Mesendoderm (in vitro differentiated cells): Measurements from ENCODE around the gene TMEM182.

Experiments
- DNase-seq: peaks from one replicate; pipeline ENCODE4 v3.0.0; 2013
- H2AK5ac ChIP-seq: 2 replicates; pipeline ENCODE4 v1.6.1; 2013; ENCODE audit warnings: low read length, inconsistent platforms
- H2BK120ac ChIP-seq: 2 replicates; pipeline ENCODE4 v1.6.1; 2013; ENCODE audit warnings: low read depth, mild to moderate bottlenecking, low read length, moderate library complexity, mixed read lengths
- H2BK15ac ChIP-seq: replicated peaks from 2 replicates; pipeline ENCODE4 v1.6.1; 2013; ENCODE audit warnings: low read depth, mild to moderate bottlenecking, moderate library complexity
- H2BK5ac ChIP-seq: 2 replicates; pipeline ENCODE4 v1.6.1; 2013; ENCODE audit warnings: low read length, inconsistent platforms
- H3K18ac ChIP-seq: 2 replicates; pipeline ENCODE4 v1.6.1; 2013; ENCODE audit warnings: mild to moderate bottlenecking, low read length, mixed read lengths
- H3K23ac ChIP-seq: one replicate; pipeline ENCODE4 v1.6.1; 2013; ENCODE audit warnings: low read length
- H3K27ac ChIP-seq: 2 replicates; pipeline ENCODE4 v1.5.1; 2013; ENCODE audit warnings: low read depth, mild to moderate bottlenecking, inconsistent platforms, low read length, moderate library complexity
- H3K27me3 ChIP-seq: 2 replicates; pipeline ENCODE4 v1.6.1; 2013; ENCODE audit warnings: low read length, control low read depth, mild to moderate bottlenecking, inconsistent platforms; ENCODE audit not compliant: insufficient read depth, poor library complexity
- H3K36me3 ChIP-seq: 2 replicates; pipeline ENCODE4 v1.6.1; 2013; ENCODE audit warnings: low read length, inconsistent platforms; ENCODE audit not compliant: control insufficient read depth, insufficient read depth
- H3K4ac ChIP-seq: one replicate; pipeline ENCODE4 v1.6.1; 2013; ENCODE audit warnings: low read depth, mild to moderate bottlenecking, low read length, moderate library complexity
- H3K4me1 ChIP-seq: 2 replicates; pipeline ENCODE4 v1.6.1; 2013; ENCODE audit warnings: low read depth, low read length, inconsistent platforms; ENCODE audit not compliant: control insufficient read depth
- H3K4me2 ChIP-seq: 2 replicates; pipeline ENCODE4 v1.6.1; 2013; ENCODE audit warnings: low read length
- H3K4me3 ChIP-seq: 2 replicates; pipeline ENCODE4 v1.5.1; 2013; ENCODE audit warnings: mild to moderate bottlenecking, low read length
- H3K56ac ChIP-seq: one replicate; pipeline ENCODE4 v1.6.1; 2013; ENCODE audit warnings: low read length
- H3K79me1 ChIP-seq: 2 replicates; pipeline ENCODE4 v1.6.1; 2013; ENCODE audit warnings: low read length, inconsistent platforms
- H3K79me2 ChIP-seq: 2 replicates; pipeline ENCODE4 v1.6.1; 2013; ENCODE audit warnings: mild to moderate bottlenecking, low read length; ENCODE audit not compliant: control insufficient read depth, insufficient read depth
- H3K9ac ChIP-seq: 2 replicates; pipeline ENCODE4 v1.6.1; 2013; ENCODE audit warnings: low read length, inconsistent platforms
- H4K5ac ChIP-seq: one replicate; pipeline ENCODE4 v1.6.1; 2013; ENCODE audit warnings: low read length
- H4K8ac ChIP-seq: one replicate; pipeline ENCODE4 v1.6.1; 2013; ENCODE audit warnings: low read depth, mild to moderate bottlenecking, control low read depth, low read length, moderate library complexity
- WGBS: extraction: QIAGEN DNeasy Blood & Tissue Kit; methylation state at CpG from one replicate; pipeline ENCODE4 v1.1.7; 2013; ENCODE audit warnings: low lambda C conversion rate, missing lambda C conversion rate; ENCODE audit not compliant: insufficient coverage; ENCODE audit errors: extremely low coverage; 5-methylcytosine and 5-hydroxymethylcytosine counted together

TMEM182 gene

DNA sequence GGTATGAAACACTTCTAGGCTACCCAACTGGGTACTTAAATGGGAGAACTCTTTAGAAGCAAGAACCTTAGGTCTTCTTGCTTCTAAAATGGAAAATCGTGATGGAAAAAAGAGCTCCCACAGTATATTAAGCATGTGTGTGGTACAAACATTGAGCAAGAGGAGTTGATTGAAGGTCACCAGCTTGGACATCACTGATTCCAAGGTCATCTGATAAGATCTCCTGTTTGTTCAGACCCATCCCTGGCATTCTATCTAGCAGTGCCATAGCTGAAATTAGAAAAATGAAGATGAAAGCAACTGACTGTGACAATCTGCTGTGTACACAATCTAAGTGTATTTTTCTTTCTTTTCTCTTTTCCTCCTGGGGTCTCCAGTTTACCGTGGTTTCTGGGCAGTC, 35.7 kb downstream of the TMEM182 start:
- no CpG with 5 or more reads among the region's 2 CpGs for WGBS
- Histone ChIP-seq H3K4me1 (no peaks in the 10 kb centered on the region), H4K5ac (no peak overlapping the region), H2BK15ac (no peak overlapping the region), H3K18ac (no peak overlapping the region), H3K79me1 (no peaks in the 10 kb centered on the region), H3K23ac (no peak overlapping the region), H2AK5ac (no peak overlapping the region), H3K56ac (no peak overlapping the region), H3K27ac (no peak overlapping the region), H4K8ac (no peak overlapping the region), H3K27me3 (no peaks in the 10 kb centered on the region), H2BK120ac (no peak overlapping the region), H3K79me2 (no peaks in the 10 kb centered on the region), H3K4me3 (no peak overlapping the region), H3K4ac (no peak overlapping the region), H3K36me3 (peaks cover 2% of the 10 kb centered on the region), H2BK5ac (no peak overlapping the region), H3K9ac (no peak overlapping the region), H3K4me2 (no peak overlapping the region)
- DNase-seq = no peak

DNA sequence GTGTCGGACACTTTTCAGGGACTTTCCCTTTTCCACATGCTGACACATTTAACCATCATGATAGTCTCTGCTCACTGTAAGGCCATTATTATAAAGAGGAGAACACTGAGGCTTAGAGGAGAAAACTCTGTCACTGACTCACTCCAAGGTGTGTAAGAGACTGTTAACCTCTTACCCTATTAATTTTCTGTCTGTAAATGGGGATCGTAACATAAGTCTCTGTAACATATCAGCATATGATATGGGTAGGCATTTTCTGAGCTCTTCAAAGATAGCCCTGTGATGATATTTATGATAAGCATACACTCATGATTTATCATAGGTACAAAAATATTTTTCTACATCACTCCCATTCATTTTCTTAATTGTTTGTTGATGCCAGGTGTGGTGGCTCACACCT, 36.4 kb downstream of the TMEM182 start:
- no peak overlapping the region for H2AK5ac ChIP-seq

DNA sequence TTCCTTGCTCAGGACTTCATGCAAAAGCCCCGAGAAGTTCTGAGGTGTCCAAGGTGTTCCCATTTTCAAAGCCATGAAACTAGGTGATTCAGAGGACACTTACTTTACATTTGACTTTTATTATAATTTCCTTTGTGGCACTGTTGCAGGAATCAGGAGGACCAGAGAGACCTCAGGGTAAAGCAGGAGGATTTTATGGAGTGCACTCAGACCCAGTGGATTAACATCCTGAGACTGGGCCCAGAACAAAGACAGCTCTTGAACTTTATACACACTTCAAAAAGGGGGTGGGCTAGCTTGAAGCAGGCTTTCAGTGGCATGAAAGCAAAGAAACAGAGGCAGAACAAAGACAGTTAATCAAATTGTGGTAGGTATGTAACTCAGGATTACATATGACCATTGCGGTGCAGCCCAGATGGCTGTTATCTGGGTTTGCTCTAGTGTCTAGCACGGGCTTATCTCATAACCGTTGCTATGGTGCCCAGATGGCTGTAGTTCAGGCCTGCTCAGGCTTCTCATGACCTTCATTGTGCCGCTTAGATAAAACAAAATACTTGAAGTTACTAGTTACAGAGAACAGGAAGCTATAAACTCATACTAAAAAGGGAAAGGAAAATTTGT, 39.4 kb downstream of the TMEM182 start:
- Histone ChIP-seq H3K9ac (no peak overlapping the region), H3K79me2 (no peaks in the 10 kb centered on the region), H2BK15ac (no peak overlapping the region), H3K4me1 (no peaks in the 10 kb centered on the region), H3K18ac (no peak overlapping the region), H3K4me2 (no peak overlapping the region), H3K27me3 (no peaks in the 10 kb centered on the region), H3K36me3 (peaks cover 2% of the 10 kb centered on the region), H2AK5ac (no peak overlapping the region), H2BK5ac (no peak overlapping the region), H3K79me1 (no peaks in the 10 kb centered on the region), H3K23ac (no peak overlapping the region), H3K4ac (no peak overlapping the region), H3K56ac (no peak overlapping the region), H3K27ac (no peak overlapping the region), H4K8ac (no peak overlapping the region), H2BK120ac (no peak overlapping the region), H3K4me3 (no peak overlapping the region), H4K5ac (no peak overlapping the region)
- peak; percentile 57 for DNase-seq
- WGBS = no CpG with 5 or more reads among the region's 5 CpGs

More for the DNA sequence above, 36.4 kb downstream of the TMEM182 start:
- H3K27ac ChIP-seq = no peak overlapping the region
- no peak overlapping the region for H3K56ac ChIP-seq
- H3K9ac ChIP-seq = no peak overlapping the region
- no peak overlapping the region for H2BK120ac ChIP-seq
- no peak for DNase-seq
- no peak overlapping the region for H3K4me3 ChIP-seq
- no peak overlapping the region for H3K23ac ChIP-seq
- no peak overlapping the region for H4K8ac ChIP-seq
- no peak overlapping the region for H3K4me2 ChIP-seq
- no peak overlapping the region for H4K5ac ChIP-seq
- peaks cover 2% of the 10 kb centered on the region for H3K36me3 ChIP-seq
- H3K27me3 ChIP-seq = no peaks in the 10 kb centered on the region
- no peaks in the 10 kb centered on the region for H3K79me1 ChIP-seq
- H2BK15ac ChIP-seq = no peak overlapping the region
- no peak overlapping the region for H3K4ac ChIP-seq
- no peaks in the 10 kb centered on the region for H3K79me2 ChIP-seq
- no CpG with 5 or more reads among the region's 2 CpGs for WGBS
- no peaks in the 10 kb centered on the region for H3K4me1 ChIP-seq
- H3K18ac ChIP-seq = no peak overlapping the region
- no peak overlapping the region for H2BK5ac ChIP-seq

DNA sequence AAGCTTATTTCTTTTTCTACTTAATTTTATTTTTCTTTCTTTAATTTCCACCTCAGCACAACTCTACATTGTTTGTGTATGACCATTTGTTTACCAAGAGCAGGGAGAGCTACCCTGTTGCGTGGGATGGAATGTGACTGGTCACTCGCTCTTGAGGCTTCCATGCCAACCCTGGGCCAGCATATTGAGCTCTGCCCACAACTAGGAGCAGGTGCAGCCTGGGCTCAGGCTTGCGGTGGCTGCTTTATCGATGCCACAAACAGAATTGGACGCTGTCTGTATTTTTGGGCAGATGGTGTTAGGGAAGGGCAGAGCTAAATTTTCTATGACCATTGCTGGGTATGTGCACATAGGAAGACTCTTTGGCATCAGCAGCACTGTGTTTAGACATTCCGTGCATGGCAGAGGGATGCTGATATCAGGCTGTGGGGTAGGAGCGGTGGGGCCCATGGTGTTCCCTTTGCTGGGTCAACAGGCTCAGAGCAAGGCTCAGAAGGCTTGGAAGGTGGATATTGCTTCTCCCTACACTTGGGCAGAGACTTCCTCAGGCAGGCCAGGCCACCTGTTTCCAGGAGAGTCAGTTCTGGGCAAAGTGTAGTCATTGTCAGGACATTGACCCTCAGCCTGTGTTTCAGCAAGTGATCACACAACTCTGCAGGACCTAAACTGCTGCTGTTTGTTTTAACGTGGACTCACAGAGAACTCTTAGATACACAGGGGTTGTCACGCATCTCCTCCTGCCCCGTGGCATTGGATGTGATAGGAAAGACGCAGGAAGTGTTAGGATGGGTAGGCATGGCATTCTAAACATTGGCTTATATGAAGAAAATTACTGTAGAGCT, 40.2 kb downstream of the TMEM182 start:
- Histone ChIP-seq H3K27me3 (no peaks in the 10 kb centered on the region), H2BK120ac (no peak overlapping the region), H3K4ac (no peak overlapping the region), H3K18ac (no peak overlapping the region), H2AK5ac (no peak overlapping the region), H3K9ac (no peak overlapping the region), H3K56ac (no peak overlapping the region), H3K23ac (no peak overlapping the region), H3K4me1 (no peaks in the 10 kb centered on the region), H3K27ac (no peak overlapping the region), H3K36me3 (peaks cover 2% of the 10 kb centered on the region), H4K8ac (no peak overlapping the region), H4K5ac (no peak overlapping the region), H3K79me1 (no peaks in the 10 kb centered on the region), H3K79me2 (no peaks in the 10 kb centered on the region), H3K4me2 (no peak overlapping the region), H3K4me3 (no peak overlapping the region), H2BK15ac (no peak overlapping the region), H2BK5ac (no peak overlapping the region)
- whole genome bisulfite sequencing = no CpG with 5 or more reads among the region's 11 CpGs
- no peak for DNase-seq

DNA sequence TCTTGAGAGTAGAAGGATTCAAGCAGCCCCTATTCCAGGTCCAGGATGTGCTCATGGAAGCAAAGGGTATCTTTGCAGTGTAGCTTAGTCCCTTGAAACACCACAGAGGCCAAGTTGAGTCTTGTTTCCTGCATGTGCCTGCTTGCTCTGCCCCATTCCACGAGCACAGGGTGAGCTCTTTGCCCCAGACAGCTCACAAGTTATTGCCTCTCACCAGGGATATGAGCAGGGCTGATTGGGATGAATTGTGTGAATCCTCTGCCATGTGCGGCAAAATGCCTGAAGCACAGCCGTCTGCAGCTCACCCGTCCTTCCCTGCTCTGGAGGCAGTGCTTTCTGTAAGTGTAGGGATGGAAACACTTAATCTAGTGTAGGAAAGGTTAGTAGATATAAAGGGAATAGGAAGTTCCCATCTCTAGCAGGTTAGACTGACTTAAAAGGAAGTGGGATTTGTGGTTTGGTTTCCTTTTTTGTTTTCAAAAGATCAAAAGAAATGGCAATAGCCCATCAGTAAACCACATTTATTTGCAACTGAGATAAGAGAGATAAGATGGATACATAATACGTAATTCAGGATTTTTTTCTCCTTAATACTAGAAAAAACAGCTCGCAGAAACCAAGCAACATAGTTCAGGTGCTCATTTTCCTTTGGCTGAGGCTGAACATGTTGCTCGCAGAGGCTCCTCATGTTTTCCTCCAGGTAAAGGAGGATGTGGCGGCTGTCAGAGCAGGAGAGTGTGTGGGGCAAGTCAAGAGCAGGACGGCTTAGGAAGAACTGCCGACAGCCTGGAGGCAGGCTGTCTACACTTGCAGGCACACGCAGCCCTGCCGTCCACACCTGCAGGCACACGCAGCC, 41.4 kb downstream of the TMEM182 start:
- H3K18ac ChIP-seq = no peak overlapping the region
- H3K27ac ChIP-seq = no peak overlapping the region
- H4K8ac ChIP-seq = no peak overlapping the region
- H2BK15ac ChIP-seq = no peak overlapping the region
- no CpG with 5 or more reads among the region's 13 CpGs for WGBS
- no peaks in the 10 kb centered on the region for H3K79me1 ChIP-seq
- H2BK120ac ChIP-seq = no peak overlapping the region
- no peak overlapping the region for H3K4me2 ChIP-seq
- H2AK5ac ChIP-seq = no peak overlapping the region
- H3K4me1 ChIP-seq = no peaks in the 10 kb centered on the region
- H4K5ac ChIP-seq = no peak overlapping the region
- peaks cover 2% of the 10 kb centered on the region for H3K36me3 ChIP-seq
- no peak overlapping the region for H2BK5ac ChIP-seq
- DNase-seq = no peak
- no peaks in the 10 kb centered on the region for H3K79me2 ChIP-seq
- no peak overlapping the region for H3K23ac ChIP-seq
- no peaks in the 10 kb centered on the region for H3K27me3 ChIP-seq
- H3K9ac ChIP-seq = no peak overlapping the region
- no peak overlapping the region for H3K4me3 ChIP-seq
- no peak overlapping the region for H3K56ac ChIP-seq
- H3K4ac ChIP-seq = no peak overlapping the region
